Measurements from ENCODE around the gene MME. TPM values are rescaled to one million over a fixed set of nuclear protein-coding genes. Genes with fewer than 3 reads are reported as not detected.

The MME gene
- total RNA-seq: 1.7 TPM

- H3K27me3 ChIP-seq (ENCODE audit: insufficient read depth, low read length): peaks cover 32% of the 10 kb centered on the region
- peaks cover 20% of the 10 kb centered on the region for H3K4me1 ChIP-seq (ENCODE audit: insufficient read depth, low read length)
- H3K4me3 ChIP-seq (ENCODE audit: low read length): peak within 1 kb of the TSS; percentile 44
- peaks cover 8% of the 10 kb centered on the region for H3K9me3 ChIP-seq (ENCODE audit: low read depth, low read length)
These were observed at the start of gene MME for GRCh38 chr3:155079746-155080487. MME (plus strand) TSS chr3:155080319; CDS start chr3:155084168, 3,849 bp downstream.

- Histone ChIP-seq H3K4me1 (ENCODE audit: insufficient read depth, low read length) (peaks cover 31% of the 10 kb centered on the region), H3K4me3 (ENCODE audit: low read length) (no peak overlapping the region), H3K9me3 (ENCODE audit: low read depth, low read length) (no peaks in the 10 kb centered on the region), H3K27me3 (ENCODE audit: insufficient read depth, low read length) (no peaks in the 10 kb centered on the region)
These were observed 48.9 kb upstream of the MME start for GRCh38 chr3:155031186-155031585.

- Histone ChIP-seq H3K27me3 (ENCODE audit: insufficient read depth, low read length) (no peaks in the 10 kb centered on the region), H3K4me3 (ENCODE audit: low read length) (no peak overlapping the region), H3K4me1 (ENCODE audit: insufficient read depth, low read length) (peaks cover 17% of the 10 kb centered on the region), H3K9me3 (ENCODE audit: low read depth, low read length) (no peaks in the 10 kb centered on the region)
These were observed 47.2 kb upstream of the MME start for GRCh38 chr3:155032918-155033317.

GRCh38 chr3:155034786-155035185 lies 45.3 kb upstream of the MME start:
- no peak overlapping the region for H3K4me3 ChIP-seq (ENCODE audit: low read length)
- H3K4me1 ChIP-seq (ENCODE audit: insufficient read depth, low read length): peaks cover 12% of the 10 kb centered on the region
- H3K9me3 ChIP-seq (ENCODE audit: low read depth, low read length): no peaks in the 10 kb centered on the region
- no peaks in the 10 kb centered on the region for H3K27me3 ChIP-seq (ENCODE audit: insufficient read depth, low read length)

- Histone ChIP-seq H3K4me3 (ENCODE audit: low read length) (no peak overlapping the region), H3K9me3 (ENCODE audit: low read depth, low read length) (no peaks in the 10 kb centered on the region), H3K4me1 (ENCODE audit: insufficient read depth, low read length) (peaks cover 12% of the 10 kb centered on the region), H3K27me3 (ENCODE audit: insufficient read depth, low read length) (no peaks in the 10 kb centered on the region)
These were observed 44.6 kb upstream of the MME start for GRCh38 chr3:155035553-155035952.

- no peaks in the 10 kb centered on the region for H3K9me3 ChIP-seq (ENCODE audit: low read depth, low read length)
- H3K4me3 ChIP-seq (ENCODE audit: low read length): no peak overlapping the region
- peaks cover 4% of the 10 kb centered on the region for H3K4me1 ChIP-seq (ENCODE audit: insufficient read depth, low read length)
- no peaks in the 10 kb centered on the region for H3K27me3 ChIP-seq (ENCODE audit: insufficient read depth, low read length)
These were observed 42.5 kb upstream of the MME start for GRCh38 chr3:155037508-155038202.

GRCh38 chr3:155038203-155038554 lies 41.9 kb upstream of the MME start:
- Histone ChIP-seq H3K4me3 (ENCODE audit: low read length) (no peak overlapping the region), H3K27me3 (ENCODE audit: insufficient read depth, low read length) (no peaks in the 10 kb centered on the region), H3K9me3 (ENCODE audit: low read depth, low read length) (no peaks in the 10 kb centered on the region), H3K4me1 (ENCODE audit: insufficient read depth, low read length) (no peaks in the 10 kb centered on the region)

- H3K4me1 ChIP-seq (ENCODE audit: insufficient read depth, low read length): no peaks in the 10 kb centered on the region
- H3K4me3 ChIP-seq (ENCODE audit: low read length): no peak overlapping the region
- H3K27me3 ChIP-seq (ENCODE audit: insufficient read depth, low read length): no peaks in the 10 kb centered on the region
- no peaks in the 10 kb centered on the region for H3K9me3 ChIP-seq (ENCODE audit: low read depth, low read length)
These were observed 33.2 kb upstream of the MME start for GRCh38 chr3:155046935-155047334.

- no peaks in the 10 kb centered on the region for H3K9me3 ChIP-seq (ENCODE audit: low read depth, low read length)
- H3K4me3 ChIP-seq (ENCODE audit: low read length): no peak overlapping the region
- H3K4me1 ChIP-seq (ENCODE audit: insufficient read depth, low read length): no peaks in the 10 kb centered on the region
- H3K27me3 ChIP-seq (ENCODE audit: insufficient read depth, low read length): no peaks in the 10 kb centered on the region
These were observed 32.4 kb upstream of the MME start for GRCh38 chr3:155047672-155048071.

GRCh38 chr3:155049959-155050358 lies 30.2 kb upstream of the MME start:
- no peaks in the 10 kb centered on the region for H3K4me1 ChIP-seq (ENCODE audit: insufficient read depth, low read length)
- no peak overlapping the region for H3K4me3 ChIP-seq (ENCODE audit: low read length)
- H3K27me3 ChIP-seq (ENCODE audit: insufficient read depth, low read length): no peaks in the 10 kb centered on the region
- H3K9me3 ChIP-seq (ENCODE audit: low read depth, low read length): no peaks in the 10 kb centered on the region

GRCh38 chr3:155052470-155052869 lies 27.6 kb upstream of the MME start:
- no peaks in the 10 kb centered on the region for H3K9me3 ChIP-seq (ENCODE audit: low read depth, low read length)
- H3K27me3 ChIP-seq (ENCODE audit: insufficient read depth, low read length): no peaks in the 10 kb centered on the region
- no peaks in the 10 kb centered on the region for H3K4me1 ChIP-seq (ENCODE audit: insufficient read depth, low read length)
- H3K4me3 ChIP-seq (ENCODE audit: low read length): no peak overlapping the region

GRCh38 chr3:155053756-155054155 lies 26.4 kb upstream of the MME start:
- Histone ChIP-seq H3K4me3 (ENCODE audit: low read length) (no peak overlapping the region), H3K9me3 (ENCODE audit: low read depth, low read length) (no peaks in the 10 kb centered on the region), H3K27me3 (ENCODE audit: insufficient read depth, low read length) (no peaks in the 10 kb centered on the region), H3K4me1 (ENCODE audit: insufficient read depth, low read length) (no peaks in the 10 kb centered on the region)

- H3K4me3 ChIP-seq (ENCODE audit: low read length): no peak overlapping the region
- H3K4me1 ChIP-seq (ENCODE audit: insufficient read depth, low read length): no peaks in the 10 kb centered on the region
- no peaks in the 10 kb centered on the region for H3K27me3 ChIP-seq (ENCODE audit: insufficient read depth, low read length)
- H3K9me3 ChIP-seq (ENCODE audit: low read depth, low read length): no peaks in the 10 kb centered on the region
These were observed 15.2 kb upstream of the MME start for GRCh38 chr3:155064920-155065319.

- H3K9me3 ChIP-seq (ENCODE audit: low read depth, low read length): no peaks in the 10 kb centered on the region
- H3K27me3 ChIP-seq (ENCODE audit: insufficient read depth, low read length): no peaks in the 10 kb centered on the region
- H3K4me1 ChIP-seq (ENCODE audit: insufficient read depth, low read length): no peaks in the 10 kb centered on the region
- H3K4me3 ChIP-seq (ENCODE audit: low read length): no peak overlapping the region
These were observed 14.6 kb upstream of the MME start for GRCh38 chr3:155065537-155065936.

- Histone ChIP-seq H3K9me3 (ENCODE audit: low read depth, low read length) (peaks cover under 1% of the 10 kb centered on the region), H3K4me3 (ENCODE audit: low read length) (no peak overlapping the region), H3K27me3 (ENCODE audit: insufficient read depth, low read length) (no peaks in the 10 kb centered on the region), H3K4me1 (ENCODE audit: insufficient read depth, low read length) (no peaks in the 10 kb centered on the region)
These were observed 10.4 kb upstream of the MME start for GRCh38 chr3:155069729-155070128.

- Histone ChIP-seq H3K4me1 (ENCODE audit: insufficient read depth, low read length) (no peaks in the 10 kb centered on the region), H3K9me3 (ENCODE audit: low read depth, low read length) (peaks cover 7% of the 10 kb centered on the region), H3K4me3 (ENCODE audit: low read length) (no peak overlapping the region), H3K27me3 (ENCODE audit: insufficient read depth, low read length) (no peaks in the 10 kb centered on the region)
These were observed 9.8 kb upstream of the MME start for GRCh38 chr3:155070316-155070715.

Data from mononuclear cell (primary cell).